ENCODE results near the gene OR8J1. TPM values are rescaled to one million over a fixed set of nuclear protein-coding genes. Genes with fewer than 3 reads are reported as not detected.
"Not testable (repeated sequence)": the region's sequence is repeated elsewhere in the genome, so short reads cannot be mapped to it uniquely, and the experiment has no call there.

The OR8J1 gene
- polyA plus RNA-seq, 4 donors = not detected

DNA sequence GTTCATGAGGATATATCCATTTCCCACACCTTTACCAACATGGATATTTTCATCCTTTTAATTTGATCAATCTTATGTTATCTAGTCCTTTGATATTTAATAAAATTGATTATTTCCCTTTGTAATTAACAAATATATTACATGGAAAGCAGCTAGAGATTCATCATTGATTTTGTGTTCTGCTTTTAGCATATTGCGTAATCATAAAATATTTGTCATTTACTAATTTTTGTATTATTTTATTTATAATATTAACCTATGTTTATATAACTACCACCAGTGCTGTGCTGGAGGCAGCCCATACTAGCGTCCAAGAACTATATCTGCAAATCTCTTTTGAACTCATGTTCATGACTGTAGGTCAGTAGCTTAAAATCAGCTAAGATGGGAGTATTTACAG lies 26.0 kb downstream of the OR8J1 start:
- 77 to 80% (median 79%) methylated on average over 2 of the region's 2 CpGs for WGBS, 3 donors
- Histone ChIP-seq H3K27ac (ENCODE audit: low read depth in 1 of 3, low read length in 2 of 3) (no peak overlapping the region), H3K27me3 (ENCODE audit: control insufficient read depth in 3 of 3, insufficient read depth in 3 of 3, low read length in 3 of 3) (no peaks in the 10 kb centered on the region), H3K4me1 (ENCODE audit: control insufficient read depth in 3 of 3, insufficient read depth in 2 of 3, low read depth in 1 of 3, low read length in 2 of 3) (no peaks in the 10 kb centered on the region), H3K36me3 (ENCODE audit: control insufficient read depth in 3 of 3, insufficient read depth in 2 of 3, low read depth in 1 of 3, low read length in 3 of 3) (no peaks in the 10 kb centered on the region), H3K9me3 (ENCODE audit: control insufficient read depth in 2 of 2, insufficient read depth in 1 of 2, low read depth in 1 of 2, low read length in 1 of 2) (peaks cover 0 to 2% of the 10 kb centered on the region in 2 donors), H3K4me3 (ENCODE audit: low read depth in 1 of 3, low read length in 3 of 3) (no peak overlapping the region)
- FAIRE-seq (no peak), DNase-seq (no peak)

DNA sequence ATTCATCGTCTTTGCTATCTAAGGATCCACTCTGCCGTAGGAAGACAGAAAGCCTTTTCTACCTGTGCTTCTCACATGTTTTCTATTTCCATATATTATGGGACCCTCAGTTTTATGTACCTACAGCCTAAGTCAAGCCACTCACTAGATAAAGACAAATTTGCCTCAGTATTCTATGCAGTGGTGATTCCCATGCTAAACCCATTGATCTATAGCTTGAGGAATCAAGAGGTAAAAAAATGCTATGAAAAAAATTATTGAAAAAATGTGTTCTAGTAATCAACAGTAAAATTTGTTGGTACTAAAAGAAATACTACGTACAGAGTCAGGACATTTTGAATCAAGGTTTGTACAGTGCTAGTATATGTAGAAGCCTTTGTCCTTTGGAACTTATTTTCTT lies 40.3 kb downstream of the OR8J1 start:
- Histone ChIP-seq H3K36me3 (ENCODE audit: control insufficient read depth in 3 of 3, insufficient read depth in 2 of 3, low read depth in 1 of 3, low read length in 3 of 3) (no peaks in the 10 kb centered on the region), H3K9me3 (ENCODE audit: control insufficient read depth in 2 of 2, insufficient read depth in 1 of 2, low read depth in 1 of 2, low read length in 1 of 2) (no peaks in the 10 kb centered on the region), H3K27ac (ENCODE audit: low read depth in 1 of 3, low read length in 2 of 3) (peak overlapping the region in 1 of 3 donors; percentile 52), H3K4me3 (ENCODE audit: low read depth in 1 of 3, low read length in 3 of 3) (no peak overlapping the region), H3K4me1 (ENCODE audit: control insufficient read depth in 3 of 3, insufficient read depth in 2 of 3, low read depth in 1 of 3, low read length in 2 of 3) (peaks cover 0 to 6% (median 0%) of the 10 kb centered on the region in 3 donors), H3K27me3 (ENCODE audit: control insufficient read depth in 3 of 3, insufficient read depth in 3 of 3, low read length in 3 of 3) (no peaks in the 10 kb centered on the region)
- FAIRE-seq (no peak), DNase-seq (no peak)
- 67 to 87% (median 74%) methylated on average over 3 of the region's 3 CpGs for WGBS, 3 donors

DNA sequence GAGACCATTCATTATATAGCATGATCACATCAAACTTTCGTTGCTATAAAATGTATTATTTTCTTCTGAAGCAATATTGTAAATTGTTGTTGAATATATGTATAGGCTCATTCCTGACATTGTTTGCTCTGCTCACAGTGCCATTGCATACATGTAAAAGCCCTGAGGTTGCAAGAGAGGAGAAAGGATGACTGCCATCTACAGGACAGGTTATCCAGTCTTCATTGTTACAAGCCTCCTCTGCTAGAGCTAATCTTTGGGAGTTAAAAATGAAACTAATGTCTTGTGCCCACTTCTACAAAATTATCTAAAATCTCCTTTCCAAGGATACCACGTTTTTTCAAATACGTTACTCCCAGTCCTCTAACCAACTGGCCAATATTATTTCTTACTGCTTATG lies 42.0 kb downstream of the OR8J1 start:
- DNase-seq = peak in 1 of 2 donors; percentile 19
- no peak overlapping the region for H3K27ac ChIP-seq (ENCODE audit: low read depth in 1 of 3, low read length in 2 of 3)
- H3K36me3 ChIP-seq (ENCODE audit: control insufficient read depth in 3 of 3, insufficient read depth in 2 of 3, low read depth in 1 of 3, low read length in 3 of 3) = no peaks in the 10 kb centered on the region
- FAIRE-seq = no peak
- no peaks in the 10 kb centered on the region for H3K9me3 ChIP-seq (ENCODE audit: control insufficient read depth in 2 of 2, insufficient read depth in 1 of 2, low read depth in 1 of 2, low read length in 1 of 2)
- peaks cover 0 to 6% (median 0%) of the 10 kb centered on the region in 3 donors for H3K4me1 ChIP-seq (ENCODE audit: control insufficient read depth in 3 of 3, insufficient read depth in 2 of 3, low read depth in 1 of 3, low read length in 2 of 3)
- 48 to 60% (median 50%) methylated on average over 3 of the region's 3 CpGs for WGBS, 3 donors
- H3K27me3 ChIP-seq (ENCODE audit: control insufficient read depth in 3 of 3, insufficient read depth in 3 of 3, low read length in 3 of 3) = no peaks in the 10 kb centered on the region
- H3K4me3 ChIP-seq (ENCODE audit: low read depth in 1 of 3, low read length in 3 of 3) = no peak overlapping the region

DNA sequence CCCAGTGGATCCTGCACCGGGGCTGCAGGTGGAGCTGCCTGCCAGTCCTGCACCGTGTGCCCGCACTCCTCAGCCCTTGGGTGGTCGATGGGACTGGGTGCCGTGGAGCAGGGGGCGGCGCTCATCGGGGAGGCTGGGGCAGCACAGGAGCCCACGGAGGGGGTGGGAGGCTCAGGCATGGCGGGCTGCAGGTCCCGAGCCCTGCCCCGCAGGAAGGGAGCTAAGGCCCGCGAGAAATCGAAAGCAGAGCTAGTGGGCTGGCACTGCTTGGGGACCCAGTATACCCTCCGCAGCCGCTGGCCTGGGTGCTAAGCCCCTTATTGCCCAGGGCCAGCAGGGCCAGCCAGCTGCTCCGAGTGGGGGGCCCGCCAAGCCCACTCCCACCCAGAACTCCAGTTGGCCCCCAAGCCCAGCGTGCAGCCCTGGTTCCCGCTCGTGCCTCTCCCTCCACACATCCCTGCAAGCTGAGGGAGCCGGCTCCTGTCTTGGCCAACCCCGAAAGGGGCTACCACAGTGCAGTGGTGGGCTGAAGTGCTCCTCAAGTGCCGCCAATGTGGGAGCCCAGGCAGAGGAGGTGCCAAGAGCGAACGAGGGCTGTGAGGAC lies 47.9 kb downstream of the OR8J1 start:
- not testable (repeated sequence) for FAIRE-seq; H3K9me3 ChIP-seq (ENCODE audit: control insufficient read depth in 2 of 2, insufficient read depth in 1 of 2, low read depth in 1 of 2, low read length in 1 of 2); H3K4me1 ChIP-seq (ENCODE audit: control insufficient read depth in 3 of 3, insufficient read depth in 2 of 3, low read depth in 1 of 3, low read length in 2 of 3); DNase-seq; H3K27me3 ChIP-seq (ENCODE audit: control insufficient read depth in 3 of 3, insufficient read depth in 3 of 3, low read length in 3 of 3); H3K27ac ChIP-seq (ENCODE audit: low read depth in 1 of 3, low read length in 2 of 3); H3K4me3 ChIP-seq (ENCODE audit: low read depth in 1 of 3, low read length in 3 of 3); H3K36me3 ChIP-seq (ENCODE audit: control insufficient read depth in 3 of 3, insufficient read depth in 2 of 3, low read depth in 1 of 3, low read length in 3 of 3)
- 89 to 95% (median 92%) methylated on average over 25 to 27 of the region's 27 CpGs for WGBS, 3 donors

DNA sequence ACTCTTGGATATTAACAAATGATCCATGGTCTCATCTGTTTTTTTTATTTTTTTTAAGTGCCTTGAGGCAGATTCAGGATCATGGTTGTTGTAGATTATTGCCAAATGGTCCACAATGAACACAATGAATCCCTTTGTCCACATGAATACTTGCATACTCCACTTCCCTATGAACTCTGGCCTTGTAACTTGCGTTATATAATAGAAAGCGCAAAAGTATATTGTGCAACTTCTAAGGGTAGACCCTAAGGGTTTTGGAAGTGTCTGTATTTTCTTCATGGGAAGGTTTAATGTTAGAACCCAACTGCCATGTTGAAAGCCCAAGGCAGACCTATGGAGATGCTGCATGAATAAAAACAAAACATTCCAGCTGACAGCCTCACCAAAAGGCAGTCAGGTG lies 50.3 kb downstream of the OR8J1 start:
- Histone ChIP-seq H3K27ac (ENCODE audit: low read depth in 1 of 3, low read length in 2 of 3) (no peak overlapping the region), H3K27me3 (ENCODE audit: control insufficient read depth in 3 of 3, insufficient read depth in 3 of 3, low read length in 3 of 3) (no peaks in the 10 kb centered on the region), H3K36me3 (ENCODE audit: control insufficient read depth in 3 of 3, insufficient read depth in 2 of 3, low read depth in 1 of 3, low read length in 3 of 3) (no peaks in the 10 kb centered on the region), H3K9me3 (ENCODE audit: control insufficient read depth in 2 of 2, insufficient read depth in 1 of 2, low read depth in 1 of 2, low read length in 1 of 2) (peaks cover 1 to 6% of the 10 kb centered on the region in 2 donors), H3K4me1 (ENCODE audit: control insufficient read depth in 3 of 3, insufficient read depth in 2 of 3, low read depth in 1 of 3, low read length in 2 of 3) (no peaks in the 10 kb centered on the region), H3K4me3 (ENCODE audit: low read depth in 1 of 3, low read length in 3 of 3) (no peak overlapping the region)
- FAIRE-seq (no peak), DNase-seq (no peak)
- 28 to 65% (median 50%) methylated on average over 2 of the region's 2 CpGs for WGBS, 3 donors

DNA sequence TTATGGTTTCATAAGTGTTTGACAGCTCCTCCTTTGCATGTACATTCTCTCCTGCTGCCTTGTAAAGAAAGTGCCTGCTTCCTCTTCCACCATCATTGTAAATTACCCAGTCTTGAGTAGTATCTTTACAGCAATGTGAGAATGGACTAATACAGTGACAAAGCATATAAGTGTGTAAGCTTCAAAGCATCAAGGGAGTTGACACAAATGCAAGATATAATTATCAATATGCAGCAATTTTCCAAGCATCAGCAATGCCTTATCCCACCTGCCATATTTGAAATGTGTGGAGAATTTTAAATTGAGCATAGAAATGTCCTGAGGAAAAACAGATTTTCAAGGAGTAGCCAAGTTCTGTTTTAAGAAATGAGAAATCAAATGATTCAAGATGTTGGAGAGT lies 56.7 kb downstream of the OR8J1 start:
- Histone ChIP-seq H3K27ac (ENCODE audit: low read depth in 1 of 3, low read length in 2 of 3) (no peak overlapping the region), H3K4me3 (ENCODE audit: low read depth in 1 of 3, low read length in 3 of 3) (no peak overlapping the region), H3K36me3 (ENCODE audit: control insufficient read depth in 3 of 3, insufficient read depth in 2 of 3, low read depth in 1 of 3, low read length in 3 of 3) (no peaks in the 10 kb centered on the region), H3K9me3 (ENCODE audit: control insufficient read depth in 2 of 2, insufficient read depth in 1 of 2, low read depth in 1 of 2, low read length in 1 of 2) (no peaks in the 10 kb centered on the region), H3K27me3 (ENCODE audit: control insufficient read depth in 3 of 3, insufficient read depth in 3 of 3, low read length in 3 of 3) (no peaks in the 10 kb centered on the region), H3K4me1 (ENCODE audit: control insufficient read depth in 3 of 3, insufficient read depth in 2 of 3, low read depth in 1 of 3, low read length in 2 of 3) (no peaks in the 10 kb centered on the region)
- DNase-seq = no peak
- no peak for FAIRE-seq

Other genes with a start within 250 kb of the OR8J1 start
- not detected for gene OR8H3, start 231.9 kb upstream of the OR8J1 start, polyA plus RNA-seq
- gene OR8J3, start 214.1 kb upstream of the OR8J1 start, polyA plus RNA-seq = not detected
- gene OR8K5, start 194.0 kb upstream of the OR8J1 start, polyA plus RNA-seq = not detected
- gene OR5J2, start 177.7 kb upstream of the OR8J1 start, polyA plus RNA-seq = not detected
- not detected for gene OR5T2, start 120.0 kb upstream of the OR8J1 start, polyA plus RNA-seq
- gene OR5T3, start 102.0 kb upstream of the OR8J1 start, polyA plus RNA-seq = not detected
- not detected for gene OR5T1, start 80.1 kb upstream of the OR8J1 start, polyA plus RNA-seq
- not detected for gene OR8H1, start 62.0 kb upstream of the OR8J1 start, polyA plus RNA-seq
- not detected for gene OR8K3, start 39.1 kb upstream of the OR8J1 start, polyA plus RNA-seq
- gene OR8K1, start 8.3 kb upstream of the OR8J1 start, polyA plus RNA-seq = not detected
- gene OR8U1, start 21.3 kb downstream of the OR8J1 start, polyA plus RNA-seq = not detected
- gene OR5AL1, start 58.4 kb downstream of the OR8J1 start, polyA plus RNA-seq = not detected
- not detected for gene OR5M3, start 119.1 kb downstream of the OR8J1 start, polyA plus RNA-seq
- gene OR5M8, start 137.1 kb downstream of the OR8J1 start, polyA plus RNA-seq = not detected
- gene OR5M11, start 189.0 kb downstream of the OR8J1 start, polyA plus RNA-seq = not detected
- gene OR5M10, start 223.4 kb downstream of the OR8J1 start, polyA plus RNA-seq = not detected

All from small intestine (tissue), 7 donors.